ENCODE measurements around the gene CHST4. TPM values are rescaled to one million over a fixed set of nuclear protein-coding genes. Genes with fewer than 3 reads are reported as not detected.
A peak's percentile ranks its signal among the peaks of the same experiment; 100 is the strongest.
"Not testable (repeated sequence)": the region's sequence is repeated elsewhere in the genome, so short reads cannot be mapped to it uniquely, and the experiment has no call there.

Gene CHST4
- total RNA-seq, 4 donors from 2014 or later, result 0.26 to 0.63 TPM; not detected in 2

GRCh38 chr16:71559855-71560254 lies 33.6 kb downstream of the CHST4 start:
- DNase-seq (ENCODE audit: extremely low spot score), result no peak
- intact Hi-C loops (cut with DNase I), result no loop called here
- H3K27me3 ChIP-seq, result no peaks in the 10 kb centered on the region
- H3K9me3 ChIP-seq, result peaks cover 0 to 7% (median 0%) of the 10 kb centered on the region in 4 donors
- H3K36me3 ChIP-seq, result no peaks in the 10 kb centered on the region
- peaks cover 5 to 9% (median 8%) of the 10 kb centered on the region in 4 donors for H3K4me1 ChIP-seq
- TF ChIP-seq, protein P1, sequence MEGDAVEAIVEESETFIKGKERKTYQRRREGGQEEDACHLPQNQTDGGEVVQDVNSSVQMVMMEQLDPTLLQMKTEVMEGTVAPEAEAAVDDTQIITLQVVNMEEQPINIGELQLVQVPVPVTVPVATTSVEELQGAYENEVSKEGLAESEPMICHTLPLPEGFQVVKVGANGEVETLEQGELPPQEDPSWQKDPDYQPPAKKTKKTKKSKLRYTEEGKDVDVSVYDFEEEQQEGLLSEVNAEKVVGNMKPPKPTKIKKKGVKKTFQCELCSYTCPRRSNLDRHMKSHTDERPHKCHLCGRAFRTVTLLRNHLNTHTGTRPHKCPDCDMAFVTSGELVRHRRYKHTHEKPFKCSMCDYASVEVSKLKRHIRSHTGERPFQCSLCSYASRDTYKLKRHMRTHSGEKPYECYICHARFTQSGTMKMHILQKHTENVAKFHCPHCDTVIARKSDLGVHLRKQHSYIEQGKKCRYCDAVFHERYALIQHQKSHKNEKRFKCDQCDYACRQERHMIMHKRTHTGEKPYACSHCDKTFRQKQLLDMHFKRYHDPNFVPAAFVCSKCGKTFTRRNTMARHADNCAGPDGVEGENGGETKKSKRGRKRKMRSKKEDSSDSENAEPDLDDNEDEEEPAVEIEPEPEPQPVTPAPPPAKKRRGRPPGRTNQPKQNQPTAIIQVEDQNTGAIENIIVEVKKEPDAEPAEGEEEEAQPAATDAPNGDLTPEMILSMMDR (IDR thresholded peaks at IDR 0.05), result no peak
- TF ChIP-seq POLR2AphosphoS5 (IDR thresholded peaks at IDR 0.05) (no peak), EP300 (IDR thresholded peaks at IDR 0.05) (no peak), POLR2A (IDR thresholded peaks at IDR 0.05; ENCODE audit: low read depth) (no peak)
- no peak overlapping the region for H3K4me3 ChIP-seq
- no peak overlapping the region for H3K27ac ChIP-seq (replicated peaks in 1 of 4)

DNA sequence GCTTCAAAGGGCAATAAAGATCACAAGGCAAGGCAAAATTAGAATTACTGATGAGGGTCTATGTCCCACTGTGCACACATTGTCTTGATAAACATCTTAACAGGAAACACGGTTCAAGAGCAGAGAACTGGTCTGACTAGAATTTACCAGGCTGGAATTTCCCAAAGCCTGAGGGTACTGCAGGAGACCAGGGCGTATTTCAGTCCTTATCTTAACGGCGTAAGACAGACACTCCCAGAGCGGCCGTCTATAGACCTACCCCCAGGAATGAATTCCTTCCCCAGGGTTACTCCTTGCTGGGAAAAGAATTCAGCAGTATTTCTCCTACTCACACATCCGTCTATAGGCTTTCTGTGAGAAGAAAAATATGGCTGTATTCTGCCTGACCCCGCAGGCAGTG lies 35.7 kb downstream of the CHST4 start:
- peaks cover 5 to 17% (median 12%) of the 10 kb centered on the region in 4 donors for H3K4me1 ChIP-seq
- H3K4me3 ChIP-seq; intact Hi-C loops (cut with DNase I); H3K36me3 ChIP-seq; H3K27me3 ChIP-seq; DNase-seq (ENCODE audit: extremely low spot score); H3K27ac ChIP-seq (replicated peaks in 1 of 4); H3K9me3 ChIP-seq: not testable (repeated sequence)
- WGBS, result 90% methylated on average over 8 of the region's 8 CpGs

GRCh38 chr16:71562552-71562951 lies 36.3 kb downstream of the CHST4 start:
- intact Hi-C loops (cut with DNase I), result no loop called here
- peaks cover 5 to 17% (median 12%) of the 10 kb centered on the region in 4 donors for H3K4me1 ChIP-seq
- 97% methylated on average over 1 of the region's 1 CpG for WGBS
- no peak for TF ChIP-seq EP300 (IDR thresholded peaks at IDR 0.05)
- TF ChIP-seq POLR2AphosphoS5 (IDR thresholded peaks at IDR 0.05), result no peak
- TF ChIP-seq, protein P1 (IDR thresholded peaks at IDR 0.05), result no peak
- TF ChIP-seq POLR2A (IDR thresholded peaks at IDR 0.05; ENCODE audit: low read depth), result no peak
- H3K36me3 ChIP-seq, result no peaks in the 10 kb centered on the region
- H3K27me3 ChIP-seq, result no peaks in the 10 kb centered on the region
- H3K27ac ChIP-seq (replicated peaks in 1 of 4), result no peak overlapping the region
- no peak overlapping the region for H3K4me3 ChIP-seq
- DNase-seq (ENCODE audit: extremely low spot score), result no peak
- peaks cover 0 to 7% (median 0%) of the 10 kb centered on the region in 4 donors for H3K9me3 ChIP-seq

DNA sequence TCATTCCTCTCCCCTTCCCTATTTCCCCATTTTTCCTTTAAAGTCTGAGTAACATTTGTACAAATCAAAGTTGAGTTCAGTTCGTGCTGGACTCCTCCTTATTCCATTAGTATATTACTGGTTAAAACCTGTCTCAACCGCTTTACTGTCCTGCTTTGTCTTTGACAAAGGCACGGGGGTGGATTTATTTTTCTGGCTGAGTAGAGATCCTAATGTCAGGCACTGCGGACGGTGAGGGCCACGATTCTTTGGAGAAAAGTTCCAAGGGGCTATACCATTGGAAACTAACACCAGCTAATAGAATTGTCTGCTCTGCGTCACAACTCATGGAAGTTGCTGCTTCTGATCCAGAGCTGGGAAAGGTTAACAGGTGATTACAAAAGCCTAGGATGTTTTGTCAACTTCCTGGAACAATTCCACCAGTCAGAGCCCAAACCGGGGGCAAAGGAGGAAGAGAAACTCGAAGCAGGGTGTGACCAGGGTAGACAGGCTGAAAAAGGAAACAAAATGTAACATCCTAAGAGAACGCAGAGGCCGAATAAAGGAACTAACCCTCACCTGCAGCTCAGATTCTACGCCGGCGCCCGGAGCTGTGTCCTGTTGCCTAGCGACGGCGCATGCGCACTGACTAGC lies 38.2 kb downstream of the CHST4 start:
- Histone ChIP-seq H3K27ac (replicated peaks in 1 of 4) (peak overlapping the region; percentile 67 to 79 (median 76)), H3K9me3 (peaks cover 0 to 7% (median 0%) of the 10 kb centered on the region in 4 donors), H3K4me3 (peak overlapping the region; percentile 64 to 74 (median 66)), H3K4me1 (peaks cover 5 to 17% (median 12%) of the 10 kb centered on the region in 4 donors), H3K27me3 (no peaks in the 10 kb centered on the region), H3K36me3 (no peaks in the 10 kb centered on the region)
- TF ChIP-seq POLR2AphosphoS5 (IDR thresholded peaks at IDR 0.05), result no peak
- TF ChIP-seq, protein P1 (IDR thresholded peaks at IDR 0.05), result no peak
- no peak for DNase-seq (ENCODE audit: extremely low spot score)
- 9% methylated on average over 19 of the region's 19 CpGs for WGBS
- intact Hi-C loops (cut with DNase I), result no loop called here

- H3K36me3 ChIP-seq, result no peaks in the 10 kb centered on the region
- DNase-seq (ENCODE audit: extremely low spot score), result no peak
- intact Hi-C loops (cut with DNase I), result no loop called here
- TF ChIP-seq POLR2A (IDR thresholded peaks at IDR 0.05; ENCODE audit: low read depth), result no peak
- TF ChIP-seq POLR2AphosphoS5 (IDR thresholded peaks at IDR 0.05), result no peak
- TF ChIP-seq EP300 (IDR thresholded peaks at IDR 0.05), result no peak
- TF ChIP-seq, protein P1 (IDR thresholded peaks at IDR 0.05), result no peak
- H3K9me3 ChIP-seq, result peaks cover 0 to 7% (median 0%) of the 10 kb centered on the region in 4 donors
- no peak overlapping the region for H3K27ac ChIP-seq (replicated peaks in 1 of 4)
- WGBS, result 48% methylated on average over 9 of the region's 9 CpGs
- H3K4me3 ChIP-seq, result peak overlapping the region in 1 of 4 donors; percentile 74
- peaks cover 5 to 17% (median 12%) of the 10 kb centered on the region in 4 donors for H3K4me1 ChIP-seq
- no peaks in the 10 kb centered on the region for H3K27me3 ChIP-seq
Observed at GRCh38 chr16:71565812-71566700, 39.8 kb downstream of the CHST4 start.

Measured in esophagus muscularis mucosa (tissue), 4 donors.